ENCODE data around the gene MDM4. TPM values are rescaled to one million over a fixed set of nuclear protein-coding genes. Genes with fewer than 3 reads are reported as not detected.

MDM4 gene
- total RNA-seq, 1 experiment from 2014 or later, result 49.6 TPM

DNA sequence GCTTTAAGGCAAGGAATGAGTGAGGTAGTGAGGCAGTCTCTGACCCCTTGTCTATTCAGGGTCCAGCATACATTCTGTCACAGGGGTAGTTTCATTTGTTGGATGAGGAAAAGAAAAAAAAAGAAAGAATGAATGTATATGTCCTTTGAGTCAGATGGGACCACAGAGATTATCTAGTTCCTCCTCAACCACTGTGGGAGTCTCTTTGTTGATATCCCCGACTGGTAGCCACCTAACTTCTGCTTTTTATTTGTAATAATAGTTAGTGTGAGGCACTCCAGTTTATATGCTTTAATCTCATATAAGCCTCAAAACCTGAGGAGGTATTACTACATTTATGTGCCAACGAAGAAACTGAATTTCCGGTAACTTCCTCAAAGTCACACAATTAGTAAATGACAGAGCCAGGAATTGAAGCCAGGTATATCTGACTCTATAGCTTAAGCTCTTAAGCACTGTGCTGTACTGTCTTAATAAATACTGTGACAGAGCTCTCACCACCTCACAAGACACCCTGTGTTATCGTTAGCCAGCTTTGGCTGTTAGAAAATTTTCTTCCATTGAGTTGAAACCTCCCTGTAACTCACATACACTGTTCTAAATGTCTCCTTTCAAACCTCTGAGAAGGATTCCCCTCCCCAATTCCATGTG lies 82.2 kb downstream of the MDM4 start:
- Histone ChIP-seq H3K9me3 (ENCODE audit: control insufficient read depth, low read depth, low read length) (no peaks in the 10 kb centered on the region), H3K23ac (ENCODE audit: insufficient read length, low read depth, low read length) (no peak overlapping the region), H2BK12ac (ENCODE audit: insufficient read length, low read depth, low read length) (no peak overlapping the region), H3K4me2 (ENCODE audit: insufficient read depth, insufficient read length, low read length) (no peak overlapping the region), H2BK5ac (ENCODE audit: insufficient read length, low read length) (no peak overlapping the region), H3K4me1 (ENCODE audit: insufficient read depth, low read length) (peaks cover 12% of the 10 kb centered on the region; the same call in 1 of the 2 replicates), H3K9ac (ENCODE audit: extremely low read depth, insufficient read length, low read length) (no peak overlapping the region), H3K56ac (ENCODE audit: insufficient read length, low read depth, low read length) (no peak overlapping the region), H3K18ac (ENCODE audit: insufficient read length, low read depth, low read length) (no peak overlapping the region), H2BK120ac (ENCODE audit: low read depth, low read length, poor library complexity, severe bottlenecking) (no peak overlapping the region), H3K23me2 (ENCODE audit: insufficient read length, low read depth, low read length, poor library complexity, severe bottlenecking) (no peaks in the 10 kb centered on the region), H2AK5ac (ENCODE audit: insufficient read length, low read length) (no peak overlapping the region), H3K27ac (ENCODE audit: insufficient read length, low read depth, low read length) (no peak overlapping the region), H4K20me1 (ENCODE audit: control insufficient read depth, insufficient read depth, insufficient read length) (no peaks in the 10 kb centered on the region), H4K91ac (ENCODE audit: insufficient read length, low read depth, low read length) (no peak overlapping the region), H3T11ph (ENCODE audit: low read length) (no peak overlapping the region), H2BK15ac (ENCODE audit: low read depth, low read length) (no peak overlapping the region), H3K14ac (ENCODE audit: insufficient read depth, low read length) (no peak overlapping the region), H2BK20ac (ENCODE audit: low read depth, low read length, poor library complexity, severe bottlenecking) (no peak overlapping the region), H4K5ac (ENCODE audit: insufficient read length, low read depth, low read length) (no peak overlapping the region), H2AFZ (ENCODE audit: low read length) (no peak overlapping the region), H3K4ac (ENCODE audit: low read depth, low read length) (no peak overlapping the region), H3K79me1 (ENCODE audit: insufficient read depth, low read depth, low read length, poor library complexity, severe bottlenecking) (no peaks in the 10 kb centered on the region), H4K8ac (replicated peaks; ENCODE audit: insufficient read length, low read depth, low read length) (no peak overlapping the region), H3K27me3 (ENCODE audit: insufficient read depth, low read length) (no peaks in the 10 kb centered on the region), H3K79me2 (ENCODE audit: insufficient read depth, low read length) (no peaks in the 10 kb centered on the region)
- Mint-ChIP-seq H3K27me3 (ENCODE audit: low read depth) (peaks cover 8% of the 10 kb centered on the region), H3K27ac (no peak overlapping the region; a peak in 1 of 7 replicates), H3K4me3 (no peak overlapping the region), H3K4me1 (peaks cover 37 to 42% of the 10 kb centered on the region in 2 experiments), H3K9me3 (no peaks in the 10 kb centered on the region; a peak in 1 of 5 replicates), H3K36me3 (ENCODE audit: insufficient read depth in 1 of 3, low read depth in 3 of 3) (peaks cover 0 to 3% (median 0%) of the 10 kb centered on the region in 3 experiments; a peak in 1 of 7 replicates)
- TF ChIP-seq, protein P1, sequence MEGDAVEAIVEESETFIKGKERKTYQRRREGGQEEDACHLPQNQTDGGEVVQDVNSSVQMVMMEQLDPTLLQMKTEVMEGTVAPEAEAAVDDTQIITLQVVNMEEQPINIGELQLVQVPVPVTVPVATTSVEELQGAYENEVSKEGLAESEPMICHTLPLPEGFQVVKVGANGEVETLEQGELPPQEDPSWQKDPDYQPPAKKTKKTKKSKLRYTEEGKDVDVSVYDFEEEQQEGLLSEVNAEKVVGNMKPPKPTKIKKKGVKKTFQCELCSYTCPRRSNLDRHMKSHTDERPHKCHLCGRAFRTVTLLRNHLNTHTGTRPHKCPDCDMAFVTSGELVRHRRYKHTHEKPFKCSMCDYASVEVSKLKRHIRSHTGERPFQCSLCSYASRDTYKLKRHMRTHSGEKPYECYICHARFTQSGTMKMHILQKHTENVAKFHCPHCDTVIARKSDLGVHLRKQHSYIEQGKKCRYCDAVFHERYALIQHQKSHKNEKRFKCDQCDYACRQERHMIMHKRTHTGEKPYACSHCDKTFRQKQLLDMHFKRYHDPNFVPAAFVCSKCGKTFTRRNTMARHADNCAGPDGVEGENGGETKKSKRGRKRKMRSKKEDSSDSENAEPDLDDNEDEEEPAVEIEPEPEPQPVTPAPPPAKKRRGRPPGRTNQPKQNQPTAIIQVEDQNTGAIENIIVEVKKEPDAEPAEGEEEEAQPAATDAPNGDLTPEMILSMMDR (conservative IDR thresholded peaks at IDR 0.05), result no peak
- no peak for DNase-seq
- no CpG with 5 or more reads among the region's 4 CpGs for WGBS (ENCODE audit: extremely low coverage, insufficient read length, low lambda C conversion rate)

Measured in H9 (cell line).